GM21526 (cell line): ENCODE results near the gene PTBP1.
A peak's percentile ranks its signal among the peaks of the same experiment; 100 is the strongest.

Source experiments
- ATAC-seq: cut with Tn5 transposase; IDR thresholded peaks from one replicate; pipeline ENCODE4 v1.9.1; 2021; ENCODE audit warnings: moderate library complexity; ENCODE audit not compliant: unreplicated experiment, low FRiP score

PTBP1 gene

GRCh38 chr19:796692-797527, at the start of gene PTBP1:
TSS of gene PTBP1 (plus strand) at chr19:797452. CDS start at chr19:797498, 46 bp downstream.
- ATAC-seq = peak; percentile 64

GRCh38 chr19:748274-748598, 49.0 kb upstream of the PTBP1 start:
- ATAC-seq = no peak

- ATAC-seq = no peak
Measured at GRCh38 chr19:749811-750210, 47.4 kb upstream of the PTBP1 start.

GRCh38 chr19:750640-751423, 46.4 kb upstream of the PTBP1 start, which contains the start of gene MISP:
TSS of gene MISP (plus strand) at chr19:751112. CDS start at chr19:756947, 5,835 bp downstream.
- no peak for ATAC-seq

DNA sequence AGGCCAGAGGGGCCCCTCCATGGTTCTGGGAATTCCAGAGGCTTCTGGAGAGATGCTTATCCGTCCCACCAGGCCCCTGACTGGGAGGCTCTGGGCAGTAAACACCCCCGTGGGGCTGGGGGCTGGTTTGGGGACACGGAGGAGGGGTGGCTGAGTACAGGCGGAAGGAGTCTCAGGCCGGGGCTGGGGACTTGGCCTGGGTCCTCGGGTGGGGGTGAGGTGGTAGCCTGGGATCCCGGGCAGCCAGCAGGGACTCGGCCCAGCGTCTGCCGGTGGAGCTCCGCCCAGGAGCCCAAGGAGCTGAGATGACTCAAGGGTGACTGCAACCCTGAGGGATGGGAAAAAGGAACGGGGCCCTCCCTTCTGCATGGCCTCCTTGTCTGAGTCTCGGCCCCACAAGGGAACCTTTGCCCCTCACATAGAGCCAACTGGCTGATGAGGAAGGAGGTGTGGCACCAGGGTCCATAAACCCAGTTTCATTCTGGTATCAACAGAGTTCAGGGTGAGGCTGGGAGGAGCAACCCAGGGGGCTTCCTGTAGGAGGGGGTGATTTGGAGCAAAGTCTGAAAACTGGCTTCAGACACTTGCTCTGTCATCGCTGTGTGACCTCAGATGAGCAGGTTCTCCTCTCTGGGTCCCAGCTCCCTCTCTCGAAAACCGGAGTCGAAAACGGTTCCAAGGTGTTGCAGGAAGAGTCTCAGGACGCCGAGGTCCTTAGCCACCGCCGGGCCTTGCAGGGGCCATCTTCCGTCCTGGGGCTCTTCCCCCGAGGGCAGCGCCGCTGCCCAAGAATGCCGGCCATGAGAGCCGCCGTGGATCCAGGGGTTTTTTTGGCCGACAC, 45.5 kb upstream of the PTBP1 start:
- no peak for ATAC-seq

- no peak for ATAC-seq
Measured at GRCh38 chr19:752652-753517, 44.4 kb upstream of the PTBP1 start.

GRCh38 chr19:754530-754929, 42.7 kb upstream of the PTBP1 start:
- no peak for ATAC-seq

DNA sequence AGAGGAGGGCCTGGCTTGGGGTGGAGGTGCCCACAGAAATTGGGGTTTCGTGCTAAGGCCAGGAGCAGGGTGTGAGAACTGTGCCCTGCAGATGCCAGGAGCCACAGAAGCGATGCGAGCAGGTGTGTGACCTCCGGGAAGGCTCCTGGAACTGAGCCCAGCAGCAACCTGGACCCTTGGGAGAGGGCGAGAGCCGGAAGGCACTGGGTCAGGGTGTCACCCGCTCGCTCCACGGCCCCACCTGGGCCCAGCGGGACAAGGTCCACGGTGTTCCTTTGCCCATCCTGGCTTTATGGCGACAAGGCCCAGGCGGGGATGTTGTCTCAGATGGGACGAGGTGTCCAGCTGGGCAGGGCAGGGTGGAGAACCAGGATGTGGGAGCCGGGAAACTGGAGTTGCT, 42.2 kb upstream of the PTBP1 start:
- no peak for ATAC-seq

- no peak for ATAC-seq
Measured at GRCh38 chr19:756236-756635, 41.0 kb upstream of the PTBP1 start.

GRCh38 chr19:756821-757688, 40.2 kb upstream of the PTBP1 start:
- ATAC-seq = no peak

GRCh38 chr19:757811-758668, 39.2 kb upstream of the PTBP1 start:
- no peak for ATAC-seq

- no peak for ATAC-seq
Measured at GRCh38 chr19:763181-763580, 34.1 kb upstream of the PTBP1 start.

GRCh38 chr19:763869-764268, 33.4 kb upstream of the PTBP1 start:
- ATAC-seq = no peak

DNA sequence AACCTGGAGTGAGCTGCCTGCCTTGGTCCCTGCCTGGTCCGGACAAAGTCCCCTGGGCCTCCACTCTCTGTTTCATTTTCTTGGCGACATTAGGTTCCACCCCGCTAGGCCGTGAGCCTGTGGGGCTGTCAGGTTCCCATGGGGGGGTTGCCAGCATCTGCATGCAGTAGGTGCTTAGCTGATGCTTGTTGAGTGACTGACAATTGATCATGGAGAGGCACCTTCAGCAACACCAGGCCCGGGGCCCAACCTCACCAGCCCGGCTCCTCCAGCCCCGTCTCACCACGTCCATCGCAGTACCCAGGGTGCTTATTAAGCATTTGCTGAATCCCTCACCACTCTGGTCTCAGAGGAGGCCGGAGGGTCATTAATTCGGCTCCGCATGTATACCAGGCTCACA, 33.0 kb upstream of the PTBP1 start:
- no peak for ATAC-seq

GRCh38 chr19:765179-765738, 32.0 kb upstream of the PTBP1 start:
- ATAC-seq = no peak

DNA sequence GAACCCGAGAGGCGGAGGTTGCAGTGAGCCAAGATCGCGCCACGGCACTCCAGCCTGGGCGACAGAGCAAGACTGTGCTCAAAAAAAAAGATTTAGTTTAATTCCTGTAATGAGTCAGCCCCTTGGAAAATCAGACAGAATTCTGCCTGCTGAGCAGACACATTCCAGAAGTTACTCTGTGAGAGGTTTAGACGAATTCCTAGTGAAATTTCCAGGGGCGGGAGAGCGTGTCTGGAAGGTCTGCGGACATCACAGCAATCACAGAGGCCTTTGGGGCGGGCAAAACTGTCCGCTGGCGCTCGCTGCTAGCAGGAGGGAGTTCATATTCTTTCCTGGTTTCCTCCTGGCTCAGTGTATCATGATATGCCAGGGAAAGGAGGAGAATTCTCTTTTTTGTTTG, 28.8 kb upstream of the PTBP1 start:
- no peak for ATAC-seq

- no peak for ATAC-seq
Measured at GRCh38 chr19:769616-770015, 27.6 kb upstream of the PTBP1 start.

DNA sequence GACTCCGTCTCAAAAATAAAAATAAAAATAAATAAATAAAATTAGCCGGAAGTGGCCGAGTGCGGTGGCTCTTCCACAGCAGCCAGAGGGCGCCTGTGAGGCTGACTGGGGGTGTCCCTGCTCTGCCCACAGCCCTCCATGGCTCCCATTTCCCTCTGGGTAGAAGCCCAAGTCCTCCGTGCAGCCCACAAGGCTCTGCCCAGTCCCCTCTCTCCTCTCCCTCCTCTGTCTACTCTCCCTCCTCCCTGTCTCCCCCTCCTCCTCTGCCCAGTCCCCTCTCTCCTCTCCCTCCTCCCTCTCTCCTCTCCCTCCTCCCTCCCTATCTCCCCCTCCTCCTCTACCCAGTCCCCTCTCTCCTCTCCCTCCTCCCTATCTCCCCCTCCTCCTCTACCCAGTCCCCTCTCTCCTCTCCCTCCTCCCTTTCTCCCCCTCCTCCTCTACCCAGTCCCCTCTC, 25.9 kb upstream of the PTBP1 start:
- ATAC-seq = no peak
